Right forelimb (tissue), 1 donor: ENCODE measurements around the gene CDYL2.

ENCODE experiments used
- DNase-seq: peaks from one replicate; pipeline ENCODE4 v3.0.0-alpha.2; 2018

The CDYL2 gene

GRCh38 chr16:80586476-80586875, 217.9 kb downstream of the CDYL2 start:
- no peak for DNase-seq

- no peak for DNase-seq
Measured at GRCh38 chr16:80585764-80586163, 218.6 kb downstream of the CDYL2 start.

GRCh38 chr16:80583466-80583865, 220.9 kb downstream of the CDYL2 start:
- no peak for DNase-seq

- no peak for DNase-seq
Measured at GRCh38 chr16:80580109-80580832, 224.1 kb downstream of the CDYL2 start.

- DNase-seq: no peak
Measured at GRCh38 chr16:80577485-80578280, 226.7 kb downstream of the CDYL2 start.

GRCh38 chr16:80576343-80576912, 228.0 kb downstream of the CDYL2 start:
- no peak for DNase-seq

- no peak for DNase-seq
Measured at GRCh38 chr16:80573700-80574120, 230.7 kb downstream of the CDYL2 start.

GRCh38 chr16:80570106-80570478, 234.3 kb downstream of the CDYL2 start:
- DNase-seq: no peak

GRCh38 chr16:80569440-80570105, 234.8 kb downstream of the CDYL2 start:
- no peak for DNase-seq

GRCh38 chr16:80564394-80564793, 240.0 kb downstream of the CDYL2 start:
- no peak for DNase-seq

GRCh38 chr16:80563066-80563465, 241.3 kb downstream of the CDYL2 start:
- no peak for DNase-seq

GRCh38 chr16:80559369-80559768, 245.0 kb downstream of the CDYL2 start:
- no peak for DNase-seq

- no peak for DNase-seq
Measured at GRCh38 chr16:80557037-80557436, 247.4 kb downstream of the CDYL2 start.

GRCh38 chr16:80556481-80556880, 247.9 kb downstream of the CDYL2 start:
- no peak for DNase-seq

GRCh38 chr16:80554033-80554432, 250.4 kb downstream of the CDYL2 start:
- DNase-seq: no peak

GRCh38 chr16:80552277-80552676, 252.1 kb downstream of the CDYL2 start:
- DNase-seq: no peak
